Gastroesophageal sphincter (tissue), 3 donors: ENCODE results near the gene PPARGC1A.

Experiments used
- EP300 ChIP-seq: sonication (generic); formaldehyde crosslinking; IDR thresholded peaks from one replicate; pipeline ENCODE4 v1.6.1; 2017; ENCODE audit warnings: antibody characterized with exemption, mild to moderate bottlenecking
- POLR2A ChIP-seq, 2 donors: fragments of 450-650 bp; IDR thresholded peaks; one replicate each; pipeline ENCODE4 v1.6.1; 2017; ENCODE audit warnings: antibody characterized with exemption in 2 of 2, mild to moderate bottlenecking in 2 of 2, moderate library complexity in 1 of 2
- POLR2AphosphoS5 ChIP-seq: sonication (generic); formaldehyde crosslinking; IDR thresholded peaks from one replicate; pipeline ENCODE4 v1.6.1; 2017; ENCODE audit warnings: antibody characterized with exemption
- TF ChIP-seq, protein P1 (sequence below), 4 experiments: fragments of 200-600 bp in 2 of 4; fragments of 450-650 bp in 2 of 4; sonication (generic) in 1 of 4; IDR thresholded peaks; one replicate each; pipeline ENCODE4 v1.5.1; 2017 to 2019; ENCODE audit warnings: antibody characterized with exemption in 4 of 4, mild to moderate bottlenecking in 2 of 4, moderate library complexity in 2 of 4

DNA sequence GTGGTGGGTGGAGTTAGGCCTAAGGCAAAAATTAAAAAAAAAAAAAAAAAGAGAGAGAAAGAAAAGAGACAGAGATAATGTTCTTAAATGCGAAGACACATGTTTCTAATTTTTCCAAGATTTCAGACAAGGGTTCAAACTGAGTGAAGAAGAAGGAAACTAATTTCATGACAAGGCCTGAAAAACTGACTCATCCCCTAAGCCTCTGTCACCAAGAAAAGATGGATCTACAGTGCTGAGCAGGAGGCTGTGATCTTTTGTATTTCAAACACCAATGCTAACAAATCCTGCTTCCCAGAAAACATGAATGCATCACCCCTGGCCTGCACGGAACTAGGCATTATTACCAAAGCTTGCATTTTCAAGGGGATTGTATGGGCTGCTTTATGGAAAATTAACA, 75.3 kb downstream of the PPARGC1A start:
- TF ChIP-seq, protein P1, sequence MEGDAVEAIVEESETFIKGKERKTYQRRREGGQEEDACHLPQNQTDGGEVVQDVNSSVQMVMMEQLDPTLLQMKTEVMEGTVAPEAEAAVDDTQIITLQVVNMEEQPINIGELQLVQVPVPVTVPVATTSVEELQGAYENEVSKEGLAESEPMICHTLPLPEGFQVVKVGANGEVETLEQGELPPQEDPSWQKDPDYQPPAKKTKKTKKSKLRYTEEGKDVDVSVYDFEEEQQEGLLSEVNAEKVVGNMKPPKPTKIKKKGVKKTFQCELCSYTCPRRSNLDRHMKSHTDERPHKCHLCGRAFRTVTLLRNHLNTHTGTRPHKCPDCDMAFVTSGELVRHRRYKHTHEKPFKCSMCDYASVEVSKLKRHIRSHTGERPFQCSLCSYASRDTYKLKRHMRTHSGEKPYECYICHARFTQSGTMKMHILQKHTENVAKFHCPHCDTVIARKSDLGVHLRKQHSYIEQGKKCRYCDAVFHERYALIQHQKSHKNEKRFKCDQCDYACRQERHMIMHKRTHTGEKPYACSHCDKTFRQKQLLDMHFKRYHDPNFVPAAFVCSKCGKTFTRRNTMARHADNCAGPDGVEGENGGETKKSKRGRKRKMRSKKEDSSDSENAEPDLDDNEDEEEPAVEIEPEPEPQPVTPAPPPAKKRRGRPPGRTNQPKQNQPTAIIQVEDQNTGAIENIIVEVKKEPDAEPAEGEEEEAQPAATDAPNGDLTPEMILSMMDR (IDR thresholded peaks at IDR 0.05), result no peak
- TF ChIP-seq POLR2AphosphoS5, result no peak
- no peak for TF ChIP-seq POLR2A (IDR thresholded peaks at IDR 0.05)
- no peak for TF ChIP-seq EP300
